Fibroblast of lung (primary cell): ENCODE measurements around the gene GDI1. TPM values are rescaled to one million over a fixed set of nuclear protein-coding genes. Genes with fewer than 3 reads are reported as not detected.

Experiments
- DNase-seq, 2 donors: peaks; one replicate each; pipeline versions ENCODE4 v3.0.0 to v3.0.0-alpha.2; 2010; ENCODE audit warnings: low read depth in 2 of 2
- H2AFZ ChIP-seq: 2 replicates; pipeline ENCODE4 v1.5.1; 2012; ENCODE audit warnings: low read length, control low read depth, inconsistent platforms
- H3K27ac ChIP-seq: 2 replicates; pipeline ENCODE4 v1.5.1; 2011; ENCODE audit warnings: low read length, control low read depth; ENCODE audit not compliant: insufficient read depth
- H3K27me3 ChIP-seq: 2 replicates; pipeline ENCODE4 v1.5.1; 2011; ENCODE audit warnings: mild to moderate bottlenecking, low read length; ENCODE audit not compliant: control insufficient read depth, insufficient read depth
- H3K36me3 ChIP-seq: 2 replicates; pipeline ENCODE4 v1.5.1; 2011; ENCODE audit warnings: low read length; ENCODE audit not compliant: control insufficient read depth, insufficient read depth
- H3K4me1 ChIP-seq: 2 replicates; pipeline ENCODE4 v1.5.1; 2011; ENCODE audit warnings: low read length; ENCODE audit not compliant: control insufficient read depth, insufficient read depth; ENCODE audit errors: extremely low read depth
- H3K4me2 ChIP-seq: 2 replicates; pipeline ENCODE4 v1.5.1; 2011; ENCODE audit warnings: low read length, control low read depth; ENCODE audit not compliant: insufficient read depth; ENCODE audit errors: extremely low read depth
- H3K4me3 ChIP-seq, 4 experiments: fragments of 200-600 bp in 1 of 4; sonication (generic) in 1 of 4; replicated peaks in 1 of 4; 2 replicates each; pipeline ENCODE4 v1.5.1; 2011 to 2016; ENCODE audit warnings: low read length in 4 of 4, low read depth in 3 of 4, mild to moderate bottlenecking in 3 of 4, control low read depth in 2 of 4, inconsistent platforms in 1 of 4, mixed read lengths in 1 of 4; ENCODE audit not compliant: insufficient read depth in 1 of 4; ENCODE audit errors: control extremely low read depth in 1 of 4
- H3K79me2 ChIP-seq: 2 replicates; pipeline ENCODE4 v1.5.1; 2012; ENCODE audit warnings: mild to moderate bottlenecking, low read length, inconsistent platforms; ENCODE audit not compliant: control insufficient read depth, insufficient read depth
- H3K9ac ChIP-seq: 2 replicates; pipeline ENCODE4 v1.5.1; 2011; ENCODE audit warnings: mild to moderate bottlenecking, low read length, control low read depth; ENCODE audit not compliant: insufficient read depth
- H3K9me3 ChIP-seq: 2 replicates; pipeline ENCODE4 v1.5.1; 2012; ENCODE audit warnings: low read depth, low read length; ENCODE audit not compliant: control insufficient read depth, insufficient read depth
- H4K20me1 ChIP-seq: 2 replicates; pipeline ENCODE4 v1.5.1; 2011; ENCODE audit warnings: low read length; ENCODE audit not compliant: control insufficient read depth, insufficient read depth; ENCODE audit errors: extremely low read depth
- CTCF ChIP-seq, 2 donors: IDR thresholded peaks in 1 of 2; conservative IDR thresholded peaks in 1 of 2; 1 replicate in 1 of 2; 2 replicates in 1 of 2; pipeline ENCODE4 v1.5.1; 2011 to 2012; ENCODE audit warnings: low read length in 2 of 2, control low read depth in 1 of 2, inconsistent platforms in 1 of 2, low read depth in 1 of 2, mild to moderate bottlenecking in 1 of 2
- EZH2 ChIP-seq: IDR thresholded peaks from 2 replicates; pipeline ENCODE4 v1.5.1; 2012; ENCODE audit warnings: low read length, control low read depth, mild to moderate bottlenecking; ENCODE audit errors: missing control alignments
- polyA plus RNA-seq, 2 donors: library from polyadenylated mRNA; depleted of rRNA in 1 of 2; stranded (reverse) in 1 of 2; unstranded in 1 of 2; fragments of >200 nt; gene quantifications; 2 replicates each; pipeline ENCODE4 v1.2.1, GENCODE V29; 2011 to 2012; ENCODE audit warnings: missing spikeins in 1 of 2
- total RNA-seq: library from RNA; depleted of rRNA; stranded (reverse); fragments of >200 nt; gene quantifications from 2 replicates; pipeline ENCODE4 v1.2.1, GENCODE V29; 2014

The GDI1 gene
- total and polyA plus RNA-seq, 2 donors (not counting 1 experiment from before 2014, with no cell fraction given), result 86.5 to 134 TPM

DNA sequence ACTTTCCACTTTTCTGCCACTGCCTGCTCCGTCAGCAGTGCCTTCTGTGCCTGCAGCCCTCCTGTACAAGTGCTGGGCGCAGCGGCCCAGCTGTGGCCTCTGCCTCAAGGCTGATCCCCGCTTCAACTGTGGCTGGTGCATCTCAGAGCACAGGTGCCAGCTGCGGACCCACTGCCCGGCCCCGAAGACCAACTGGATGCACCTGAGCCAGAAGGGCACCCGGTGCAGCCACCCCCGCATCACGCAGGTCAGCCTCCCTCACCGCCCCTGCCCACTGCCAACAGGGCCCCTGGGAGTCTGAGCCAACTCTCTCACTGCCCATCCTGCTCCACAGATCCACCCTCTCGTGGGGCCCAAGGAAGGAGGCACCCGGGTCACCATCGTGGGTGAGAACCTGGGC lies 28.6 kb downstream of the GDI1 start:
- Histone ChIP-seq H2AFZ (no peak overlapping the region), H4K20me1 (no peaks in the 10 kb centered on the region), H3K9ac (no peak overlapping the region), H3K27me3 (no peaks in the 10 kb centered on the region), H3K4me3 (no peak overlapping the region), H3K4me2 (no peak overlapping the region), H3K4me1 (no peaks in the 10 kb centered on the region), H3K9me3 (no peaks in the 10 kb centered on the region), H3K27ac (no peak overlapping the region), H3K36me3 (peaks cover 30% of the 10 kb centered on the region), H3K79me2 (peaks cover 15% of the 10 kb centered on the region)
- no peak for DNase-seq
- TF ChIP-seq EZH2 (no peak), CTCF (conservative IDR thresholded peaks at IDR 0.05 in 1 of 2, IDR thresholded peaks at IDR 0.05 in 1 of 2; ENCODE audit: low read depth in 1 of 2, low read length in 2 of 2) (no peak)

- Histone ChIP-seq H3K4me3 (no peak overlapping the region), H3K27ac (no peak overlapping the region), H3K4me2 (no peak overlapping the region), H3K79me2 (peaks cover 11% of the 10 kb centered on the region), H3K9ac (no peak overlapping the region), H3K9me3 (no peaks in the 10 kb centered on the region), H3K36me3 (peaks cover 31% of the 10 kb centered on the region), H2AFZ (no peak overlapping the region), H3K27me3 (no peaks in the 10 kb centered on the region), H4K20me1 (no peaks in the 10 kb centered on the region), H3K4me1 (no peaks in the 10 kb centered on the region)
- no peak for DNase-seq
- TF ChIP-seq CTCF (conservative IDR thresholded peaks at IDR 0.05 in 1 of 2, IDR thresholded peaks at IDR 0.05 in 1 of 2; ENCODE audit: low read depth in 1 of 2, low read length in 2 of 2) (no peak), EZH2 (no peak)
These were observed 29.1 kb downstream of the GDI1 start for GRCh38 chrX:154466036-154466435.

GRCh38 chrX:154466907-154467306 lies 30.0 kb downstream of the GDI1 start:
- Histone ChIP-seq H2AFZ (no peak overlapping the region), H3K4me2 (no peak overlapping the region), H3K9me3 (no peaks in the 10 kb centered on the region), H3K4me3 (no peak overlapping the region), H3K36me3 (peaks cover 30% of the 10 kb centered on the region), H3K27me3 (no peaks in the 10 kb centered on the region), H3K4me1 (no peaks in the 10 kb centered on the region), H3K27ac (no peak overlapping the region), H4K20me1 (no peaks in the 10 kb centered on the region), H3K9ac (no peak overlapping the region), H3K79me2 (peaks cover 3% of the 10 kb centered on the region)
- TF ChIP-seq CTCF (conservative IDR thresholded peaks at IDR 0.05 in 1 of 2, IDR thresholded peaks at IDR 0.05 in 1 of 2; ENCODE audit: low read depth in 1 of 2, low read length in 2 of 2), result no peak
- no peak for DNase-seq
